ENCODE data around the gene CTSK. TPM values are rescaled to one million over a fixed set of nuclear protein-coding genes. Genes with fewer than 3 reads are reported as not detected.

CTSK gene
- total RNA-seq (2022; extraction: Qiagen RNA extraction), result 1.1 to 2.5 TPM (median 1.4 TPM) in 5 replicates

GRCh38 chr1:150808121-150808520, at the start of gene CTSK:
Gene CTSK, minus strand, starts transcription at chr1:150808260. Its CDS starts 1,455 bp downstream, at chr1:150806805.

GRCh38 chr1:150765296-150765976, 42.6 kb downstream of the CTSK start, which contains the start of gene CTSS:
Gene CTSS, minus strand, starts transcription at chr1:150765778. Its CDS starts 1,015 bp downstream, at chr1:150764763.

Other genes starting within 250 kb of the CTSK start
- 143 to 184 TPM (median 169 TPM) in 5 replicates for gene MCL1, start 228.7 kb downstream of the CTSK start, total RNA-seq (2022; extraction: Qiagen RNA extraction)
- 123 to 147 TPM (median 134 TPM) in 5 replicates for gene ENSA, start 178.6 kb downstream of the CTSK start, total RNA-seq (2022; extraction: Qiagen RNA extraction)
- gene GOLPH3L, start 111.1 kb downstream of the CTSK start, total RNA-seq (2022; extraction: Qiagen RNA extraction), result 12.3 to 18.5 TPM (median 16.0 TPM) in 5 replicates
- gene HORMAD1, start 87.4 kb downstream of the CTSK start, total RNA-seq (2022; extraction: Qiagen RNA extraction), result 5.7 to 8.8 TPM (median 7.2 TPM) in 5 replicates
- gene CTSS, start 42.5 kb downstream of the CTSK start, total RNA-seq (2022; extraction: Qiagen RNA extraction), result 14.8 to 18.4 TPM (median 17.4 TPM) in 5 replicates
- gene ARNT, start 68.3 kb upstream of the CTSK start, total RNA-seq (2022; extraction: Qiagen RNA extraction), result 8.8 to 13.5 TPM (median 12.6 TPM) in 5 replicates
- not detected in 5 replicates for gene CTXND2, start 78.9 kb upstream of the CTSK start, total RNA-seq (2022; extraction: Qiagen RNA extraction)
- 20.7 to 27.7 TPM (median 23.5 TPM) in 5 replicates for gene SETDB1, start 118.1 kb upstream of the CTSK start, total RNA-seq (2022; extraction: Qiagen RNA extraction)
- gene CERS2, start 166.6 kb upstream of the CTSK start, total RNA-seq (2022; extraction: Qiagen RNA extraction), result 249 to 260 TPM (median 254 TPM) in 5 replicates
- gene ANXA9, start 174.0 kb upstream of the CTSK start, total RNA-seq (2022; extraction: Qiagen RNA extraction), result 0.63 to 1.1 TPM (median 0.85 TPM) in 5 replicates
- gene MINDY1, start 198.6 kb upstream of the CTSK start, total RNA-seq (2022; extraction: Qiagen RNA extraction), result 2.9 to 3.6 TPM (median 3.3 TPM) in 5 replicates
- 11.9 to 16.0 TPM (median 14.8 TPM) in 5 replicates for gene PRUNE1, start 200.2 kb upstream of the CTSK start, total RNA-seq (2022; extraction: Qiagen RNA extraction)
- 0.07 to 0.12 TPM (median 0.07 TPM) in 5 replicates for gene BNIPL, start 228.3 kb upstream of the CTSK start, total RNA-seq (2022; extraction: Qiagen RNA extraction)
- gene C1orf56, start 239.5 kb upstream of the CTSK start, total RNA-seq (2022; extraction: Qiagen RNA extraction), result 5.8 to 8.9 TPM (median 7.1 TPM) in 5 replicates

Data from A549 treated with CORT108297 at 1 μM for 4 hours (cell line).